Large intestine (tissue), 3 donors: ENCODE results near the gene TRPC4AP. TPM values are rescaled to one million over a fixed set of nuclear protein-coding genes. Genes with fewer than 3 reads are reported as not detected.
"Not testable (repeated sequence)": the region's sequence is repeated elsewhere in the genome, so short reads cannot be mapped to it uniquely, and the experiment has no call there.

ENCODE experiments used
- DNase-seq, 2 donors: peaks; one replicate each; pipeline versions ENCODE4 v3.0.0 to v3.0.0-alpha.2; 2013
- H3K27ac ChIP-seq: one replicate; pipeline ENCODE4 v1.5.1; 2013; ENCODE audit warnings: low read length
- H3K27me3 ChIP-seq: 2 replicates; pipeline ENCODE4 v1.6.1; 2013; ENCODE audit warnings: low read length; ENCODE audit not compliant: control insufficient read depth, insufficient read depth
- H3K36me3 ChIP-seq: 2 replicates; pipeline ENCODE4 v1.6.1; 2013; ENCODE audit warnings: low read length; ENCODE audit not compliant: control insufficient read depth, insufficient read depth
- H3K4me1 ChIP-seq: one replicate; pipeline ENCODE4 v1.6.1; 2013; ENCODE audit warnings: low read length; ENCODE audit not compliant: control insufficient read depth, insufficient read depth
- H3K4me3 ChIP-seq: one replicate; pipeline ENCODE4 v1.5.1; 2013; ENCODE audit warnings: low read length
- H3K9me3 ChIP-seq: one replicate; pipeline ENCODE4 v1.6.1; 2013; ENCODE audit warnings: mild to moderate bottlenecking, low read depth, low read length, moderate library complexity; ENCODE audit not compliant: control insufficient read depth
- WGBS: methylation state at CpG from one replicate; pipeline ENCODE4 v1.1.5; 2013; ENCODE audit warnings: low lambda C conversion rate; ENCODE audit not compliant: insufficient coverage; 5-methylcytosine and 5-hydroxymethylcytosine counted together
- polyA plus RNA-seq: library from polyadenylated mRNA; unstranded; fragments of 120-200 nt; gene quantifications from one replicate; pipeline ENCODE4 v1.2.1, GENCODE V29; 2013

Gene TRPC4AP
- polyA plus RNA-seq, 1 donor: 51.6 TPM

DNA sequence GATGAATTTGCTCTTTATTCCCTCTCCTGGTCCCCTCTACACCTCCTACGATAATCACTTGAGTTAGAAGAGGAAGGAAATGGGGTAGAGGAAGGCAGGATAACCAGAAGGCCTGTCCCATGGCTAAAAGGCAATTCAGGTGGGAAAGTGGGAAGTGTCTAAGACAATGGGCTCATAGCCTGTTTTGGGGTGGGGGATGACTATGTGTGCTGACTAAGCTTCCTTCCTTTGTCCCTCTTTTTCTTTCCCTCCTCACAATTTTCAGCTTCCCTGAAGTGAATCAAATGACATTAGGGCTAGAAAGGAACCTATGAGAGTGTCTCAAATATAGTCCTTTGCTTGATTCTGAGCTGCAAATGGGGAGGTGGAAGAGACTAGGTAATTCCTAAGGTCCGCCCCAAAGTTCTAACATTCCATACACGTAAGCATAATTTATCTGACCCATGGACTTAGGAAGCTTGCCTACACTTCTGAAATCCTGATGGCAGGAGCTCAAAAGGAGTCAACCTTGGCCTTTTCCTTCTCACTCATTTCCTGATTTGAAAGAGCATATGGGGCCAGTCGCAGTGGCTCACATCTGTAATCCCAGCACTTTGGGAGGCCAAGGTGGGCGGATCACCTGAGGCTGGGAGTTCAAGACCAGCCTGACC is 30.3 kb upstream of the TRPC4AP start:
- DNase-seq: no peak
- no peaks in the 10 kb centered on the region for H3K9me3 ChIP-seq
- H3K4me1 ChIP-seq: no peaks in the 10 kb centered on the region
- no peak overlapping the region for H3K27ac ChIP-seq
- WGBS: no CpG with 5 or more reads among the region's 5 CpGs
- H3K36me3 ChIP-seq: peaks cover 59% of the 10 kb centered on the region
- H3K4me3 ChIP-seq: no peak overlapping the region
- H3K27me3 ChIP-seq: no peaks in the 10 kb centered on the region

DNA sequence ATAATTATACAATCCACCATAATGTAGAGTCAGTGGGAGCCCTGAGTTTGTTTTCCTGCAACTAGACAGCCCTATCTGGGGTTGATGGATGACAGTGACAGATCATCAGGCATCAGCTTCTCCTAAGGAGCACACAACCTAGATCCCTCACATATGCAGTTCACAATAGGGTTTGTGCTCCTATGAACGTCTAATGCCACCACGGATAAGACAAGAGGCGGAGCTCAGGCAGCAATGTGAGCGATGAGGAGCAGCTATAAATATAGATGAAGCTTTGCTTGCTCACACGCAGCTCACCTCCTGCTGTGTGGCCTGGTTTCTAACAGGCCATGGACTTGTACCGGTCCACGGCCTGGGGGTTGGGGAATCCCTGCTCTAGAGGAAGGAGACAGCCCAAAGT is 28.6 kb upstream of the TRPC4AP start:
- WGBS: no CpG with 5 or more reads among the region's 7 CpGs
- Histone ChIP-seq H3K4me3 (no peak overlapping the region), H3K9me3 (no peaks in the 10 kb centered on the region), H3K27ac (no peak overlapping the region), H3K4me1 (no peaks in the 10 kb centered on the region), H3K36me3 (peaks cover 67% of the 10 kb centered on the region), H3K27me3 (no peaks in the 10 kb centered on the region)
- DNase-seq: no peak

DNA sequence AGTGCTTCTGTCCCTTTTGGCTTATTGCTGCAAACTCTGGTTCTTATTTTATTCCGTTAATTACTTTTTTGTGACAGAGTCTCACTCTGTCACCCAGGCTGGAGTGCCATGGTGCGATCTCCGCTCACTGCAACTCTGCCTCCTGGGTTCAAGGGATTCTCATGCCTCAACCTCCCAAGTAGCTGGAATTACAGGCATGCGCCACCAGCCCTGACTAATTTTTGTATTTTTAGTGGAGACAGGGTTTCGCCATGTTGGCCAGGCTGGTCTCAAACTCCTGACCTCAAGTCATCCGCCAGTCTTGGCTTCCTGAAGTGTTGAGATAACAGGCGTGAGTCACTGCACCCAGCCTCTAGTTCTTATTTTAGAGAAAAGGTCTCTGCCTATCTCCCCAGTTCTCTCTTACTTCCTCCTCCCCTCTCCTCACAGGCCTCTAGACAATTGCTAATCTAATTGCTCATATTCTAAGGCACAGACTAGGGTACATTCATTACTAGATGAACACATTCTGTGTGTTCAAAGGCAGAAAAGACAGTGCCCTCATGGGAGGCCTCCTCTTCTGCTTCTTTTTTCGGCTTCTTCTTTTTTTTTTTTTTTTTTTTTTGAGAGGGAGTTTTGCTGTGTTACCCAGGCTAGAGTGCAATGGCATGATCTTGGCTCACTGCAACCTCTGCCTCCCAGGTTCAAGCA is 27.6 kb upstream of the TRPC4AP start:
- Histone ChIP-seq H3K27ac (no peak overlapping the region), H3K27me3 (no peaks in the 10 kb centered on the region), H3K4me1 (no peaks in the 10 kb centered on the region), H3K36me3 (peaks cover 68% of the 10 kb centered on the region), H3K4me3 (no peak overlapping the region), H3K9me3 (no peaks in the 10 kb centered on the region)
- DNase-seq: no peak
- 100% methylated on average over 1 of the region's 8 CpGs for WGBS

DNA sequence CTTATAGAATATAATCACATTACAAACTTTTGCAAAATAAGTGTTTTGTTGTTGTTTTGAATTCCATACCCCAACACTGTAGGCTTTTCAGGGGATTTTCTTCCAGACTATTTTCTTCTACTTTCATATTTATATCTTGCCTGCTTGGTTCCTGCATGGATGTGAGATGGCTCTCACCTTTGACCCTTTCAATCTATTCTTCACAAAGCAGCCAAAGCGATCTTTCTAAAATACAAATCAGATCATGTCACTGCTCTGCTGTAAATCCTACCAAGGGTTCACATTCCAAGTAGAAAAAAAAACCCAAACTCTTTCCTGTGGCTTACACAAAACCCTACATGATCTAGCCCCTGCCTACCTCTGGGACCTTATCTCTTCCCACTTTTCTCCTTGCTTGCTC is 25.0 kb upstream of the TRPC4AP start:
- 100% methylated on average over 1 of the region's 1 CpG for WGBS
- Histone ChIP-seq H3K36me3 (peaks cover 49% of the 10 kb centered on the region), H3K27me3 (no peaks in the 10 kb centered on the region), H3K27ac (no peak overlapping the region), H3K4me1 (no peaks in the 10 kb centered on the region), H3K9me3 (no peaks in the 10 kb centered on the region), H3K4me3 (no peak overlapping the region)
- no peak for DNase-seq

DNA sequence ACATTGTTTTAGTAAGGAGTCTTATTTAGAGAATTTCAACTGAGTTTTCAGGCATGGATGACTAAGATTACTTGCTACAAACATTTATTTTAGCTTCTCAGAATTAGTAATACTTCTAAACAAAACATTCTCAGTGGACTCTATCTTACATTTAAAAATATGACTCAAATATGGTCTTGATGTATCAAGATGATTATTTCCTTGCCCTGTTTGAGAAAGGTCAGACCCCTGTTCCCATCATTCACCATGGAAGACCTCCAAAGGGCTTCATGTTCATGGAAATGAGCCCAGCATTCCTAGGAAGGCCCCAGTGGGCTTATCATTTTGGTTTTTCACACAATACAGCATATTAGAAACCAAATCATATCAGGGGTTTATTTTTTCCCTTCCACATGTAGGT is 24.6 kb upstream of the TRPC4AP start:
- Histone ChIP-seq H3K4me1 (no peaks in the 10 kb centered on the region), H3K36me3 (peaks cover 48% of the 10 kb centered on the region), H3K9me3 (no peaks in the 10 kb centered on the region), H3K27ac (no peak overlapping the region), H3K27me3 (no peaks in the 10 kb centered on the region), H3K4me3 (no peak overlapping the region)
- DNase-seq: no peak

DNA sequence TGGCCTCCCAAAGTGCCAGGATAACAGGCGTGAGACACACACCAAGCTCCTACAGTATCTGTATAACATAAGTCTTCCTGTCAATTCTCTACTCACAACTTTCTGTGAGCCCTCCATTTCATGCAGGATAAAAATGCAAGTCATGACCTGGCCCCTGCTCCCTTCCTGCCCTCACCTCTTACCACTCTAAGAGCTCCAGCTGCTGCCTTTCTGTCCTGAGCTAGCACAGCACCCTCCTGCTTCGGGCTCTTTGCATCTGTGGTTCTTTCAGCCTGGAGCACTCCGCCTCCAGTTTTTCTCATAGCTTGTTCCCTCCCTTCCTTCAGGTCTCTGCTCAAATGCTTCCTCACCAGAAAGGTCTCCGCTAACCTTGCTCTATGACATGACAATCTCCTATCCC is 23.7 kb upstream of the TRPC4AP start:
- H3K4me3 ChIP-seq: no peak overlapping the region
- peaks cover 40% of the 10 kb centered on the region for H3K36me3 ChIP-seq
- DNase-seq: no peak
- no peak overlapping the region for H3K27ac ChIP-seq
- 100% methylated on average over 1 of the region's 4 CpGs for WGBS
- no peaks in the 10 kb centered on the region for H3K27me3 ChIP-seq
- H3K9me3 ChIP-seq: no peaks in the 10 kb centered on the region
- no peaks in the 10 kb centered on the region for H3K4me1 ChIP-seq

DNA sequence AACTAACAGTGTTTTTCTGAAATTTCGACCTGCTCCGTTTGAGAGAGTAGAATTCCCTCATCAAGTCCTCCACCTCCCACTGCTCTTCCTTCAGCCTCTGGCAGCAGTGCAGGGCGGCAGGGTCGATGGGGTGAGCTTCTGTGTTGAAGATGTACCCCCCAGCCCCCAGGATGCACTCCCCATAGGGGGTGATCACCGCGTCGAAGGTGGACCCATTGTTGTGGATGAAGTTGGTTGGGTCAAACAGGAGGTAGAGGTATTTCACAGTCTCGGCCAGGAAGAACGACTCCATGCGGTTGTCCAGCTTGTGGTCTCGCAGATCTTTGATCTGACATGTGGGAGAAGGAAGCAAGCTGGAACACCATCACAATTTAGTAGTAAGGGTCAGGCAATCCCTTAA is 23.0 kb upstream of the TRPC4AP start:
- no CpG with 5 or more reads among the region's 11 CpGs for WGBS
- H3K27ac ChIP-seq: no peak overlapping the region
- H3K4me3 ChIP-seq: no peak overlapping the region
- no peaks in the 10 kb centered on the region for H3K9me3 ChIP-seq
- no peak for DNase-seq
- peaks cover 35% of the 10 kb centered on the region for H3K36me3 ChIP-seq
- no peaks in the 10 kb centered on the region for H3K27me3 ChIP-seq
- H3K4me1 ChIP-seq: no peaks in the 10 kb centered on the region

DNA sequence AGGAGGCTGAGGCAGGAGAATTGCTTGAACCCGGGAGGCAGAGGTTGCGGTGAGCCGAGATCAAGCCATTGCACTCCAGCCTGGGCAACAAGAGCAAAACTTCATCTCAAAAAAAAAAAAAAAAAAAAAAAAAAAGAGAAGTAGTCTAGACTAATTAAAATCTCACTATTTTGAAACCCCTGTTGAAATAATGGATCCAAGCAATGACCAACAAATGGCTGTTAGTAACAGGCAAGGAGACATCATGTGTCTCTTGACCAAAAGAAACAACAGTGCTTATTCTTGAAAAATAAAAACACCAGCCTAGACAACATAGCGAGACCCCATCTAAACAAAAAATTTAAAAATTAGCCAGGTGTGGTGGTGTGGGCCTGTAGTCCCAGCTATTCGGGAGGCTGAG is 19.7 kb upstream of the TRPC4AP start:
- WGBS: no CpG with 5 or more reads among the region's 5 CpGs
- DNase-seq, H3K9me3 ChIP-seq, H3K4me3 ChIP-seq, H3K4me1 ChIP-seq, H3K27ac ChIP-seq, H3K27me3 ChIP-seq: not testable (repeated sequence)
- H3K36me3 ChIP-seq: peaks cover 15% of the 10 kb centered on the region

DNA sequence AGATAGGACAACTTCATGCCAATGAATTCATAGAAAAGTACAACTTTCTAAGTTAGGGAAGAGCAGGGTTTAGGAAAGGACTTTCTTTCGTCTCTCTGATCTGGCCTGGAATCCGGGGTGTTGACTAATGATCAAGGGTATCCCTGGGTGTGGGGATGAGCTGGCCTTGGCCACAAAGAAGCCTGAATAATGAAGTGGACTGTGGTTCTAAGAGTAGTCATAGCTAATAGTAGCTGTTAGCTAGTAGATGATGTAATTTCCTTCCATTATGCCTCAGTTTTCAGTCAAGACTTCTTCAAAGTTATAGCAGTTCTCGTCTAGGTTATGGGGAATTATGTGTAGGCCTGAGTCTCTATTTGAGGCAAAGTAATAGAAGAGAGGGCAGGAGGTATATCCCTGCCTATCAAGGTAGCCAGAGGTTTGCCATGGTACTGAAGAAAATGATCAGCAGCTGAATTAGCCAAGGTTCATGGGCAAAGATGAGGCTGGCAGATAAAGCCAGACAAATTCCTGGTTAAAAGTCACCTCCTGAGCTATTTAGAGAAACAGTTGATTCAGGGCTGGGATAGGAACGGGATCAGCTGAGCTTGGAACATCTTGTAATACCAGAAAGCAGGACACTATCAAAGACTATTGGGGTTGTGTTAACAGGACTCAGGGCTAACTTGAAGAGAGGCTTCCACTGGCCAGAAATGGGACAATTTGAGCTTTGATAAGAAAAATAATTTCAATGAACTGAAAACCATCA is 18.7 kb upstream of the TRPC4AP start:
- peaks cover 12% of the 10 kb centered on the region for H3K36me3 ChIP-seq
- H3K9me3 ChIP-seq: no peaks in the 10 kb centered on the region
- 80% methylated on average over 1 of the region's 4 CpGs for WGBS
- DNase-seq: no peak
- H3K27me3 ChIP-seq: no peaks in the 10 kb centered on the region
- no peaks in the 10 kb centered on the region for H3K4me1 ChIP-seq
- H3K4me3 ChIP-seq: no peak overlapping the region
- H3K27ac ChIP-seq: no peak overlapping the region

DNA sequence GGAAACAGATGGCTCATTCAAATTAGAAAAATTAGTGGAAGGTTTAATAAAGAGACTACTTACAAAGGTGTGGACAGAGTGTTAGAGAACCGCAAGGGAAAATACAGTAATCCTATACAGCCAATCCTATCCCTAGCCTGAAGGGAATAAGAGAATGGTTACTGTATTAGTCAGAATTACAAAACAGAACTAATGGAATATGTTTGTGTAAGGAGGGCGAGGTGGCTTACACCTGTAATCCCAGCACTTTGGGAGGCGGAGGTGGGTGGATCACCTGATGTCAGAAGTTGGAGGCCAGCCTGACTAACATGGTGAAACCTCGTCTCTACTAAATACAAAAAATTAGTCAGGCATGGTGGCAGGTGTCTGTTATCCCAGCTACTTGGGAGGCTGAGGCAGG is 16.3 kb upstream of the TRPC4AP start:
- no peak for DNase-seq
- H3K36me3 ChIP-seq: no peaks in the 10 kb centered on the region
- H3K27ac ChIP-seq: no peak overlapping the region
- 86% methylated on average over 1 of the region's 4 CpGs for WGBS
- H3K4me1 ChIP-seq: no peaks in the 10 kb centered on the region
- no peaks in the 10 kb centered on the region for H3K9me3 ChIP-seq
- no peaks in the 10 kb centered on the region for H3K27me3 ChIP-seq
- no peak overlapping the region for H3K4me3 ChIP-seq
